C1 segment of cervical spinal cord (tissue), 14 donors: ENCODE data around the gene ZNF440.
A peak's percentile ranks its signal among the peaks of the same experiment; 100 is the strongest.
"Not testable (repeated sequence)": the region's sequence is repeated elsewhere in the genome, so short reads cannot be mapped to it uniquely, and the experiment has no call there.

Experiments
- DNase-seq, 14 donors: peaks; one replicate each; lab custom pipeline; 2025; lab: John Stamatoyannopoulos, UW

The ZNF440 gene

GRCh38 chr19:11814029-11814699, at the start of gene ZNF440:
Gene ZNF440 (plus strand): TSS chr19:11814273. CDS start chr19:11814448, 175 bp downstream.
- DNase-seq, result peak; percentile 56 to 97 (median 90)

GRCh38 chr19:11766597-11767591, 47.2 kb upstream of the ZNF440 start, which contains the start of gene ZNF441:
Gene ZNF441 (plus strand): TSS chr19:11767000. CDS start chr19:11767194, 194 bp downstream.
- DNase-seq, result peak; percentile 54 to 96 (median 94)

DNA sequence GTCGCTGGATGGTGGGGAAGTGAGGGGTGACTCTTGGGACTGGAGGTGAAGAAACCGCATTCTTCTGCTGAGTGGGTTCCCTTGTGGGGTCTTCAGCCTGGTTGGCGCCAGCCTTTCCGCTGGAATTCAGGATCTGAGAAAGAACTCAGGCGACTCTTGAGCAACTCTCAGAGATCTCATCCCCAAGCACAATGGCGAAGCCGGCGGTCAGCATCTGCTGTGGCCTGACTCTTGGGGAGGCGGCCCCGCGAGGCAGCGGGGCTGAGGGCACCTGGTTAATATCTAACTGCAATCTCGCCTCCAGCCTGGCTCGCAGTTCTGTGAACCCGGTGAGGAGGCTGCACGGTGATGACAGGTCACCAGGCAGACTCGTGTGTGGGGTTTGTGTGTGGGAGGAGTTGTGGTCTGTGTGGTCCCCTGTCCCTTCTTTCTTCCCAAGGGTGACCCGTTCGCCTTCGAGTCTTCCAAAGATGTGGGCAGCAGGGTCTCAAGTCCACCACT, 46.4 kb upstream of the ZNF440 start:
- DNase-seq, result peak in 7 of 14 donors; percentile 3 to 39 (median 24)

DNA sequence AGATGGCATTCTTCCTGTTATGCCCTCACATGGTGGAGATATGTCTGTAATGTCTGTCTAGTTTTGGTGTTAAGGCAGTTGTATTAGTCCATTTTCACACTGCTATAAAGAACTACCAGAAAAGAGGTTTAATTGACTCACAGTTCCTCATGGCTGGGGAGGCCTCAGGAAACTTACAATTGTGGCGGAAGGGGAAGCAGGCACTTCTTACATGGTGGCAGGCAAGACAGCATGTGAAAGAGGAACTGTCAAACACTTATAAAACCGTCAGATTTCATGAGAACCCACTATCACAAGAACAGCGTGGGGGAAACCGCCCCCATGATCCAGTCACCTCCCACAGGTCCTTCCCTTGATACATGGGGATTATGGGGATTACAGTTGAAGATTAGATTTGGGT, 44.1 kb upstream of the ZNF440 start:
- DNase-seq, result no peak

DNA sequence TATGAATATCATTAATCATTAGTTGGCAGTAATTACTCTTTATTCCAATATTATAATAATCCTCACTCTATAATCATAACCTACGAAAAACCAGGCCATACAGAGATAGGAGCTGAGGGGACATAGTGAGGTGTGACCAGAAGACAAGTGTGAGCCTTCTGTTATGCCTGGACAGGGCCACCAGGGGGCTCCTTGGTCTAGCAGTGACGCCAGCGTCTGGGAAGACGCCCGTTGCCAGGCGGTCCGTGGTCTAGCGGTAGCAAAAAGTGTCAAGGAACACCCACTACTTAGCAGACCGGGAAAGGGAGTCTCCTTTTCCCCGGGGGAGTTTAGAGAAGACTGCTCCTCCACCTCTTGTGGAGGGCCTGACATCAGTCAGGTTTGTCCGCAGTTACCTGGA, 42.6 kb upstream of the ZNF440 start:
- not testable (repeated sequence) for DNase-seq

DNA sequence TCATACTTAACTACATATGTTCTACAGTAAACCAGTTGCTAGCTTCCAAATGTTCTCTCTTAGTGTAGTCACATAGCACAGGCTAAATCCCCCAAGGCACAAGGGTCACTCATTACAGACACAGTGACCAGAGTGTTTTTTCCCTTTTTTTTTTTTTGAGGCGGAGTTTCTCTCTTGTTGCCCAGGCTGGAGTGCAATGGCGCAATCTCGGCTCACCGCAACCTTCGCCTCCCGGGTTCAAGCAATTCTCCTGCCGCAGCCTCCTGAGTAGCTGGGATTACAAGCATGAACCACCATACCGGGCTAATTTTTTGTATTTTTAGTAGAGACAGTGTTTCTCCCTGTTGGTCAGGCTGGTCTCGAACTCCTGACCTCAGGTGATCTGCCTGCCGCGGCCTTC, 37.4 kb upstream of the ZNF440 start:
- DNase-seq, result not testable (repeated sequence)

DNA sequence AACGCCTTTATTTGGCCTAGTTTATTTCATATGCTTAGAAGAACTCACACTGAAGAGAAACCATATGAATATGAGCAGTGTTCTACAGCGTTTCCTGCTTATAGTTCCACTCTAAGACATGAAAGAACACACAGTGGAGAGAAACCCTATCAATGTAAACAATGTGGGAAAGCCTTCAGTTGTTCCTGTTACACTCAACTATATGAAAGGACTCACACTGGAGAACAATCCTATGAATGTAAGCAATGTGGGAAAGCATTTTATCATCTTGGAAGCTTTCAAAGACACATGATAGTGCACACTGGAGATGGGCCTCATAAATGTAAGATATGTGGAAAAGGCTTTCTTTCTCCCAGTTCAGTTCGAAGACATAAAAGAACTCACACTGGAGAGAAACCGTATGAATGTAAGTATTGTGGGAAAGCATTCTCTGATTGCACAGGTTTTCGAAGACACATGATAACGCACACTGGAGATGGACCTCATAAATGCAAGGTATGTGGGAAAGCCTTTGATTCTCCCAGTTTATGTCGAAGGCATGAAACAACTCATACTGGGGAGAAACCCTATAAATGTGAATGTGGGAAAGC, 33.5 kb upstream of the ZNF440 start:
- DNase-seq, result no peak

- no peak for DNase-seq
These were observed 32.6 kb upstream of the ZNF440 start for GRCh38 chr19:11781295-11782057.

- no peak for DNase-seq
These were observed 30.3 kb upstream of the ZNF440 start for GRCh38 chr19:11783767-11784166.

GRCh38 chr19:11784356-11784755, 29.7 kb upstream of the ZNF440 start:
- no peak for DNase-seq

GRCh38 chr19:11787536-11787935, 26.5 kb upstream of the ZNF440 start:
- DNase-seq, result no peak

- no peak for DNase-seq
These were observed 21.1 kb upstream of the ZNF440 start for GRCh38 chr19:11792942-11793341.

DNA sequence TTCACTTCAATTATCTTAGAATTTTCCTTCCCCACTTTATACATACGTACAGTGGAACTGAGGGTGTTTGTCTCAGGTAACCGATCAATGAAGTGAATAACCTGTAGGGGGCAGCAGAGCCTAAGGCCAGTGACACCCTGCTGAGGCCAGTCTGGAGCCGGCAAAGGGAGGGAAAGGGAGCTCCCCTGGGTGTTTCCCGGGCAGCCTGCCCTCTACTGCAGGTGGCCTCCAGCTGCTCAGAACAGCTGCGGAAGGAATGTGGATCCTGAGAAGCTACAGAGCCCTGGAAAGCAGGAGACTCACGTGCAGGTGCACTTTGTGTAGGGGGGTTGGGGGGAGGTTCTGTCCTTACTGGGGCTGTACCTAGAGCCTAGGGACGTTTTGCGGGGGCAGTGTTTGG, 16.6 kb upstream of the ZNF440 start:
- peak in 13 of 14 donors; percentile 3 to 72 (median 59) for DNase-seq

DNA sequence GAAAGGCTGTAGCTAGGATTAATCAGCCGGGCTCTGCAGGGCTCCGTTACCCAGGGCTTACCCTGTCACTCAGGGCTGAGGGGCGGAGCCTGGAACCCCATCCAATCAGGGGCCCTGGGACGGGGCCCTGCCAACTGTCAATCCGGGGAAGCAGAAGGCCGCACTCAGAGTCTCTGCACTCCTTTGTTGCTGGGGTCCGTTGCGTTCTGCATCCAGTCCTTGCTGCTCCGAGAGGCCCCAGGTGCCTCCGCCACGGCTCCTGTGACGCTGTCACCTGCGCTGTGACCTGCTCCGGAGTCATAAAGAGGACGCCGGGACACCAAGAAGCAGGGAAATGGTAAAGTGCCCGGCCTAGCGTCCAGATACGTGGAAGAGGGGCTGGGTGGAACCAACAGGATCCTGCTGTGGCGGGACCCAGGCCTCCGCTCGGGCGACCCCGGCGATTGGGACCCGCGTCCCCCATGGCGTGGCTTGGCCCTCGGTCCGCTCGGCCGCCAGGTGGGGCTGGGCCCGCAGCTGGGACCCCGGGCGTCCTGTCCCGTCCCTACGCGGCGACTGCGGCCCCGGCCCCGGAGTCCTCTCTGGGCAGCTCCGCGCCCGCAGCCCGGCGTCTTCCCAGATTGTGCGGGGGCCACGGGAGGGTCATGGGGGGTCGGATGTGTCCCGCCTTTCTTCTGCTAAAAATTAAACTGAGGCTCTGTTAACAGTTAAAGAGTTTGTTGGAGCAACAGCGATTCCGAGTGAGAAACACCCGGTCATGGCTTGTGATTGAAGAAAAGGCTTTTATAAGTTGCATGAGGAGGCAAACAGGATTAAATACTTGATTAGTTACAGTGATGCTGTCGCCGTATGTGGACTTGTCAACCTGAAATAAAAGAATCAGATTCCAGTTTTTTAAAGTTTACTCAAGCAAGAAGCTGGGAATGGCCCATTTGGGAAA, 15.4 kb upstream of the ZNF440 start, which contains the start of gene ZNF491:
Gene ZNF491 (plus strand): TSS at position 133 of the 940 bp plus-strand sequence. CDS start 7,431 bp downstream, outside the sequence.
- DNase-seq, result peak; percentile 45 to 93 (median 86)

- no peak for DNase-seq
These were observed 7.5 kb upstream of the ZNF440 start for GRCh38 chr19:11806354-11807098.

- no peak for DNase-seq
These were observed 7.0 kb upstream of the ZNF440 start for GRCh38 chr19:11807099-11807380.

DNA sequence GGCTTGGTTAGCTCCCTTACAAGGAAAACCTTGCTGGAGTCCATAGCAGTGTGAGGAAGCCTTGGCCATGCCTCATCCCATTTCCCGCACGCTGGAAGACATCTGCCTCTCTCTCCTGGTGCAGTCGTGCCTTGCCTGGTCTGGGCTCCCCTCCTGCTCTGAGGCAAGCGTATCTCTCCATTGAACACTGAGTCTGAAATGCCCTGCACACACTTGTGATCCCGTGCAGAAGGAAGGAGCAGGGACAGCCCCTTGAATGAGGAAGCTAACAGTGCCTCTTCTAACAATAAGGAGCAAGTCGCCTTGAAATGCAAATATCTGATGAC, 407 bp upstream of the ZNF440 start:
- no peak for DNase-seq

- peak in 2 of 14 donors; percentile 20 to 51 for DNase-seq
These were observed 595 bp downstream of the ZNF440 start for GRCh38 chr19:11814700-11815035.

DNA sequence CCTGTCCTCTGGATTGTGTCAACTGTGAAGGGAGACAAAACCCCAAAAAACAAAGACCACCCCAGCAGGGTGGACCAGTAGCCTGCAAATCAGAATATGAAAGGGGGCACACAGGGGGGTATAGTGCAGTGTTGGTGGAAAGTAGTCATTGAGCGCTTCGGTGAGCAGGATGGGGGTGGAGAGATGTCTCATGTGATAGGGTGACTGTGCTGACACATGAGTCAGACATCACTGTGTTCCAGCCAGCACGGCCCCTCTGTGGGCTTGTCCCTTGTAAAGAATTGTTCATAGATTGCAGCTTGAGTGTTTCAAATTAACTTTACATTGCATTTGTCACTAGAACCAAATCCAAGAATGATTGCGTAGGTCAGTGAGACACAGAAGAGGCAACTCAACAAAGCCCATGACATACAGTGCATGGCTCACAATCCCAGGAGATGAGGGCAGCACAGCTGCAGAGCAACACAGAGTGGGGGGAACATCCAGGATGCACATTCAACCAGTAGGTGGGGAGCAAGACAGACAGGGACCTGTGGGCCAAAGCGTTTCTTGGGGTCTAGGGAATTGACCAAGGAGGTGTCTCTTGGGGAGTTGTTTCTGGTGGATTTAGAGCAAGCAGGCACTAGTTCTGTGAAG, 7.5 kb downstream of the ZNF440 start:
- no peak for DNase-seq
